Neural progenitor cell (in vitro differentiated cells): ENCODE results near the gene CD48. TPM values are rescaled to one million over a fixed set of nuclear protein-coding genes. Genes with fewer than 3 reads are reported as not detected.

Experiments
- DNase-seq: peaks from one replicate; pipeline ENCODE4 v3.0.0-alpha.2; 2016; ENCODE audit warnings: low spot score
- H2AFZ ChIP-seq: fragments of 200-600 bp; sonication (generic); replicated peaks from 2 replicates; pipeline ENCODE4 v1.6.1; 2016; ENCODE audit warnings: antibody characterized with exemption
- H3F3A ChIP-seq: fragments of 200-600 bp; sonication (generic); 2 replicates; pipeline ENCODE4 v1.6.1; 2016; ENCODE audit warnings: antibody characterized with exemption, low read depth
- H3K27ac ChIP-seq: fragments of 200-600 bp; sonication (generic); 2 replicates; pipeline ENCODE4 v1.5.1; 2016; ENCODE audit warnings: mild to moderate bottlenecking
- H3K27me3 ChIP-seq: fragments of 200-600 bp; sonication (generic); 2 replicates; pipeline ENCODE4 v1.6.1; 2016; ENCODE audit warnings: mild to moderate bottlenecking, moderate library complexity
- H3K36me3 ChIP-seq: fragments of 200-600 bp; sonication (generic); 2 replicates; pipeline ENCODE4 v1.5.1; 2016
- H3K4me1 ChIP-seq: fragments of 200-600 bp; sonication (generic); 2 replicates; pipeline ENCODE4 v1.6.1; 2016; ENCODE audit warnings: mixed run types
- H3K4me2 ChIP-seq: fragments of 200-600 bp; sonication (generic); 2 replicates; pipeline ENCODE4 v1.6.1; 2016
- H3K4me3 ChIP-seq: fragments of 200-600 bp; sonication (generic); 2 replicates; pipeline ENCODE4 v1.5.1; 2016
- H3K79me2 ChIP-seq: fragments of 200-600 bp; sonication (generic); 2 replicates; pipeline ENCODE4 v1.6.1; 2016; ENCODE audit warnings: low read depth
- H3K9ac ChIP-seq: fragments of 200-600 bp; sonication (generic); 2 replicates; pipeline ENCODE4 v1.6.1; 2016
- H3K9me3 ChIP-seq: fragments of 200-600 bp; sonication (generic); 2 replicates; pipeline ENCODE4 v1.5.1; 2016; ENCODE audit warnings: low read depth
- H4K20me1 ChIP-seq: fragments of 200-600 bp; sonication (generic); 2 replicates; pipeline ENCODE4 v1.6.1; 2016; ENCODE audit warnings: low read depth
- H3K27ac Mint-ChIP-seq: 3 replicates; pipeline ENCODE4 v1.8.0; 2021; ENCODE audit warnings: mixed read lengths
- H3K27me3 Mint-ChIP-seq: 2 replicates; pipeline ENCODE4 v1.8.0; 2022; ENCODE audit warnings: low read depth, mild to moderate bottlenecking, inconsistent platforms, moderate library complexity, mixed read lengths; ENCODE audit not compliant: insufficient read depth
- H3K36me3 Mint-ChIP-seq: 3 replicates; pipeline ENCODE4 v1.8.0; 2021; ENCODE audit warnings: mixed read lengths
- H3K4me1 Mint-ChIP-seq: 3 replicates; pipeline ENCODE4 v1.8.0; 2021; ENCODE audit warnings: mixed read lengths
- H3K4me3 Mint-ChIP-seq: 3 replicates; pipeline ENCODE4 v1.8.0; 2021; ENCODE audit warnings: mild to moderate bottlenecking, moderate library complexity, mixed read lengths
- H3K9me3 Mint-ChIP-seq: 3 replicates; pipeline ENCODE4 v1.8.0; 2020; ENCODE audit warnings: mixed read lengths
- EZH2 ChIP-seq: fragments of 200-600 bp; sonication (generic); IDR thresholded peaks from 2 replicates; pipeline ENCODE4 v1.6.1; 2017; ENCODE audit warnings: antibody characterized with exemption, mild to moderate bottlenecking, moderate library complexity
- EZH2phosphoT487 ChIP-seq: fragments of 200-600 bp; sonication (generic); IDR thresholded peaks from 2 replicates; pipeline ENCODE4 v1.6.1; 2017; ENCODE audit warnings: antibody characterized with exemption
- total RNA-seq: library from RNA; depleted of rRNA; stranded (reverse); fragments of >200 nt; gene quantifications from 2 replicates; pipeline ENCODE4 v1.2.3, GENCODE V29; 2015; ENCODE audit warnings: low replicate concordance
- TF ChIP-seq, protein P1 (sequence below): fragments of 200-600 bp; sonication (generic); IDR thresholded peaks from 2 replicates; pipeline ENCODE4 v1.5.1; 2017; ENCODE audit warnings: antibody characterized with exemption, mild to moderate bottlenecking

CD48 gene
- total RNA-seq, 1 donor from 2014 or later = not detected

- H3K4me1 ChIP-seq = no peaks in the 10 kb centered on the region
- no peaks in the 10 kb centered on the region for H3K9me3 ChIP-seq
- no peaks in the 10 kb centered on the region for H4K20me1 ChIP-seq
- H3K4me1 Mint-ChIP-seq = peaks cover 2% of the 10 kb centered on the region
- no peaks in the 10 kb centered on the region for H3K9me3 Mint-ChIP-seq
- no peak overlapping the region for H2AFZ ChIP-seq
- H3K27ac Mint-ChIP-seq = no peak overlapping the region
- H3K27me3 ChIP-seq = no peaks in the 10 kb centered on the region
- H3K4me3 Mint-ChIP-seq = no peak overlapping the region
- no peaks in the 10 kb centered on the region for H3F3A ChIP-seq
- H3K9ac ChIP-seq = no peak overlapping the region
- peaks cover 6% of the 10 kb centered on the region for H3K27me3 Mint-ChIP-seq
- H3K27ac ChIP-seq = no peak overlapping the region
- H3K4me2 ChIP-seq = no peak overlapping the region
- H3K79me2 ChIP-seq = no peaks in the 10 kb centered on the region
- no peaks in the 10 kb centered on the region for H3K36me3 ChIP-seq
- H3K36me3 Mint-ChIP-seq = no peaks in the 10 kb centered on the region
- TF ChIP-seq, protein P1, sequence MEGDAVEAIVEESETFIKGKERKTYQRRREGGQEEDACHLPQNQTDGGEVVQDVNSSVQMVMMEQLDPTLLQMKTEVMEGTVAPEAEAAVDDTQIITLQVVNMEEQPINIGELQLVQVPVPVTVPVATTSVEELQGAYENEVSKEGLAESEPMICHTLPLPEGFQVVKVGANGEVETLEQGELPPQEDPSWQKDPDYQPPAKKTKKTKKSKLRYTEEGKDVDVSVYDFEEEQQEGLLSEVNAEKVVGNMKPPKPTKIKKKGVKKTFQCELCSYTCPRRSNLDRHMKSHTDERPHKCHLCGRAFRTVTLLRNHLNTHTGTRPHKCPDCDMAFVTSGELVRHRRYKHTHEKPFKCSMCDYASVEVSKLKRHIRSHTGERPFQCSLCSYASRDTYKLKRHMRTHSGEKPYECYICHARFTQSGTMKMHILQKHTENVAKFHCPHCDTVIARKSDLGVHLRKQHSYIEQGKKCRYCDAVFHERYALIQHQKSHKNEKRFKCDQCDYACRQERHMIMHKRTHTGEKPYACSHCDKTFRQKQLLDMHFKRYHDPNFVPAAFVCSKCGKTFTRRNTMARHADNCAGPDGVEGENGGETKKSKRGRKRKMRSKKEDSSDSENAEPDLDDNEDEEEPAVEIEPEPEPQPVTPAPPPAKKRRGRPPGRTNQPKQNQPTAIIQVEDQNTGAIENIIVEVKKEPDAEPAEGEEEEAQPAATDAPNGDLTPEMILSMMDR = no peak
- TF ChIP-seq EZH2 = no peak
- no peak for TF ChIP-seq EZH2phosphoT487
- no peak overlapping the region for H3K4me3 ChIP-seq
- DNase-seq = no peak
Observed at GRCh38 chr1:160685266-160685665, 26.4 kb downstream of the CD48 start.

GRCh38 chr1:160682983-160683865 lies 28.4 kb downstream of the CD48 start:
- TF ChIP-seq, protein P1 = no peak
- no peak for TF ChIP-seq EZH2
- no peak for TF ChIP-seq EZH2phosphoT487
- no peak overlapping the region for H3K27ac Mint-ChIP-seq
- Histone ChIP-seq H3K4me1 (no peaks in the 10 kb centered on the region), H3K27me3 (no peaks in the 10 kb centered on the region), H3K4me3 (no peak overlapping the region), H3K4me2 (no peak overlapping the region), H3K36me3 (no peaks in the 10 kb centered on the region), H4K20me1 (no peaks in the 10 kb centered on the region), H3K79me2 (no peaks in the 10 kb centered on the region), H3F3A (no peaks in the 10 kb centered on the region), H3K27ac (no peak overlapping the region), H2AFZ (no peak overlapping the region), H3K9me3 (no peaks in the 10 kb centered on the region), H3K9ac (no peak overlapping the region)
- H3K36me3 Mint-ChIP-seq = no peaks in the 10 kb centered on the region
- peaks cover 2% of the 10 kb centered on the region for H3K4me1 Mint-ChIP-seq
- no peaks in the 10 kb centered on the region for H3K9me3 Mint-ChIP-seq
- no peak for DNase-seq
- no peak overlapping the region for H3K4me3 Mint-ChIP-seq
- peaks cover 3% of the 10 kb centered on the region for H3K27me3 Mint-ChIP-seq

GRCh38 chr1:160681891-160682140 lies 29.8 kb downstream of the CD48 start:
- Mint-ChIP-seq H3K4me3 (no peak overlapping the region), H3K27me3 (peaks cover 3% of the 10 kb centered on the region), H3K4me1 (peaks cover 2% of the 10 kb centered on the region), H3K36me3 (no peaks in the 10 kb centered on the region), H3K27ac (no peak overlapping the region), H3K9me3 (no peaks in the 10 kb centered on the region)
- TF ChIP-seq, protein P1 = no peak
- TF ChIP-seq EZH2 = no peak
- no peak for TF ChIP-seq EZH2phosphoT487
- Histone ChIP-seq H3K9ac (no peak overlapping the region), H3K4me1 (no peaks in the 10 kb centered on the region), H3K36me3 (no peaks in the 10 kb centered on the region), H3K27me3 (no peaks in the 10 kb centered on the region), H3K79me2 (no peaks in the 10 kb centered on the region), H3F3A (no peaks in the 10 kb centered on the region), H3K9me3 (no peaks in the 10 kb centered on the region), H4K20me1 (no peaks in the 10 kb centered on the region), H3K4me2 (no peak overlapping the region), H2AFZ (no peak overlapping the region), H3K27ac (no peak overlapping the region), H3K4me3 (no peak overlapping the region)
- DNase-seq = no peak
